AG04449 (cell line): ENCODE results near the gene STUB1.

Source experiments
- CTCF ChIA-PET: fragments of 350-600 bp; formaldehyde crosslinking; extraction: SDS; loops from one replicate; lab custom pipeline; 2021; ENCODE audit warnings: antibody characterized with exemption; lab: Yijun Ruan, JAX
- POLR2A ChIA-PET: fragments of 400-600, 350-600 bp; formaldehyde crosslinking; extraction: SDS; loops from one replicate; lab custom pipeline; 2020; ENCODE audit warnings: antibody characterized with exemption, inconsistent platforms; lab: Yijun Ruan, JAX
- DNase-seq: peaks from one replicate; pipeline ENCODE4 v3.0.0-alpha.2; 2010; ENCODE audit warnings: low read depth, low spot score
- H3K4me3 ChIP-seq: 2 replicates; pipeline ENCODE4 v1.5.1; 2011; ENCODE audit warnings: low read depth, mild to moderate bottlenecking, control low read depth, low read length
- TF ChIP-seq, protein P1 (sequence below): IDR thresholded peaks from one replicate; pipeline ENCODE4 v1.5.1; 2011; ENCODE audit warnings: mild to moderate bottlenecking, moderate library complexity, low read length, control low read depth, inconsistent platforms; ENCODE audit not compliant: insufficient read depth; ENCODE audit errors: missing control alignments

Gene STUB1

DNA sequence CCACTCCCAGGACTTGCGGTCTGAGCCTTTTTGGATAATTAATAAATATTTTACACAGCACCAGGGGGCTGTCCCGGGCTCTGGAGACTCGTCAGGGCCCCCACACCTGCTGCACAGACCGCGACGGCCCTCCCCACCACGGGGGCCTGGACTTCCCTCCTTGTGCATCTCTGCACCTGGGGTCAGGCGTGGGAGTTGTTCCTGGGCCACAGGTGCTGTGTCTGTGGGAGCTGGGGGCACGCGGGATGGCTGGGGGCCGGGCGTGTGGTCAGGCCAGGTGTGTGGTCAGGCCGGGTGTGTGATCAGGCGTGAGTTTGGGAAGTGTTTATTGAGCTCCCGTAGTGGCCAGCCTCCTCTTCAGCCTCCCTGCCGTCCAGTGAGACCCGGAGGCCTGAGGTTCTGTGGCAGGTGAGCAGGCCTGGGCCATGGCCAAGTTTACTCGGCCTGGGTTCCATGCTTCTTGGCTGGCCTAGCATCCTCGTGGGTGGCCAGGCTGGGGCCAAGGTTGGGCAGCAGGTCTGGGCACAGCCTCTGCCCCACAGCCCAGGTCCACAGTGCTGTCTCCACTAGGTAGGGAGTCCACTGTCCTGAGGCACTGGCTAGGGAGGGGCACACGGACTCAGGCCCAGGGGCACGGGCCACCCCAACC is 1.9 kb upstream of the STUB1 start:
- ChIA-PET CTCF (interaction anchor here (1.1 to 3.2 kb wide), 5 partner anchors 10 to 99 kb away, joined by 3 to 21 read pairs (median 3); partner anchors contain the start of gene RHOT2), POLR2A (interaction anchor here (1.0 kb wide), 1 partner anchor 9 kb away, joined by 6 read pairs; no protein-coding TSS in a partner anchor)
- H3K4me3 ChIP-seq = no peak overlapping the region
- TF ChIP-seq, protein P1, sequence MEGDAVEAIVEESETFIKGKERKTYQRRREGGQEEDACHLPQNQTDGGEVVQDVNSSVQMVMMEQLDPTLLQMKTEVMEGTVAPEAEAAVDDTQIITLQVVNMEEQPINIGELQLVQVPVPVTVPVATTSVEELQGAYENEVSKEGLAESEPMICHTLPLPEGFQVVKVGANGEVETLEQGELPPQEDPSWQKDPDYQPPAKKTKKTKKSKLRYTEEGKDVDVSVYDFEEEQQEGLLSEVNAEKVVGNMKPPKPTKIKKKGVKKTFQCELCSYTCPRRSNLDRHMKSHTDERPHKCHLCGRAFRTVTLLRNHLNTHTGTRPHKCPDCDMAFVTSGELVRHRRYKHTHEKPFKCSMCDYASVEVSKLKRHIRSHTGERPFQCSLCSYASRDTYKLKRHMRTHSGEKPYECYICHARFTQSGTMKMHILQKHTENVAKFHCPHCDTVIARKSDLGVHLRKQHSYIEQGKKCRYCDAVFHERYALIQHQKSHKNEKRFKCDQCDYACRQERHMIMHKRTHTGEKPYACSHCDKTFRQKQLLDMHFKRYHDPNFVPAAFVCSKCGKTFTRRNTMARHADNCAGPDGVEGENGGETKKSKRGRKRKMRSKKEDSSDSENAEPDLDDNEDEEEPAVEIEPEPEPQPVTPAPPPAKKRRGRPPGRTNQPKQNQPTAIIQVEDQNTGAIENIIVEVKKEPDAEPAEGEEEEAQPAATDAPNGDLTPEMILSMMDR = no peak
- DNase-seq = no peak

DNA sequence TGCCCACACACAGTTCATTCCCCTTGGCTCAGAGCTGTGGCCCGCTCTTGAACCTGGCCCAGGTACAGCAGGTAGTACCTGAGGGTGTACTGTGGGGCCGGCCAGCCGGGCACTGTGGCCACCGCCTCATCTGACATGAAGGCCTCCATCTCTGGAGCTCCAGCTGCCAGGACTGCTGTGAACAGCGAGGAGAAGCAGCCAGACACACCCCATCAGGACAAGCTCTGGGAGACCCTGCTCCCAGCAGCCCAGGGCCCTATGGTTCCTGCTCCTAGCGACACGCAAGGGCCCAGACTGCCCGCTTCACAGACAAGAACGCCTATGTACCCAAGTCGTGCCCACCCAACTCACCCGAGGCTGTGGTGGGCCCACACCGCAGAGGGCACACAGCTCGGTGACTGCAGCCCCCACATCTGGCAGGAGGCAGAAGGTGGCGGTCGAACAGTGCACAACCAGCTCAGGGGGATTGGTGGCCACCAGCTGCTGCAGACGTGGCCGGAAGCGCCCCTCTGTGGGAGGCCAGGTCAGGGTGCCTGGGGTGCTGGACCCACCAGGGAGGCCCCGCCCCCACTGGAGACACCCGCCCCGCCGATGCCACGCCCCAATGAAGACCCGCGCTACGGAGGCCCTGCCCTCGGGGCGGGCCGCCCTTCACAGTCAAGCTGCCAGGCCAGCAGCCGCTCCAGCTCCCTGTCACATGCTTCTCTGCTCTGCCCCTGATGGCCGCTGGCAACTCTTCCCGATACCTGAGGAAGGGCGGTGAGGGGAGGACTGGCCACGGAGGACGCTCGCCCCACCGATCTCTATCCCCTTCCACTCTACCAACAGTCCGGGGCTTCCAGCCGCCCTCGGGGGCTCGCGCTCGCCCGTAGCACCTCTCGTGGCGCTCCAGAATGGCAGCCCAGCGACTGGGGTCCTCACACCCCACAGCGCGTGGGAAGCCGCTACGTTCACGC is 1.1 kb upstream of the STUB1 start:
- ChIA-PET POLR2A (interaction anchor here (0.7 to 1.4 kb wide), 3 partner anchors 10 to 30 kb away, joined by 3 to 6 read pairs (median 4); partner anchors contain the start of gene WDR90), CTCF (interaction anchor here (1.0 to 3.2 kb wide), 6 partner anchors 11 to 101 kb away, joined by 3 to 21 read pairs (median 3); partner anchors contain the start of gene RHOT2)
- H3K4me3 ChIP-seq = peak overlapping the region; percentile 62
- DNase-seq = no peak
- TF ChIP-seq, protein P1 = no peak

DNA sequence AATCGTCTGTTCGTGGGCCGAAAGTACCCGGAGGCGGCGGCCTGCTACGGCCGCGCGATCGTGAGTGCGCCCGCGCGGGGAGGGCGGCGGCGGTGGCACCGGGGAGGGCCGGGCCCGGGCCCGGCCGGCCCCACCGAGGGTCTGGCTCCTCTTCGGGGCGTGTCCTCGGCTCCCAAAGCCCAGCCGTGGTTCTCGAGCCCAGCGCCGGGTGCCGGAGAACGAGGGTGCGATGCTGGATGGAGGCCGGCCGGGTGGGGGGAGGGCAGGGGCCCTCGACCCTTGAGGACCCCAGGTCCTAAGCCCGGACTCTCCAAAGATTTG is 375 bp downstream of the STUB1 start:
- no peak for DNase-seq
- TF ChIP-seq, protein P1 = no peak
- ChIA-PET CTCF (interaction anchor here (0.8 to 3.2 kb wide), 2 partner anchors 11 to 13 kb away, joined by 3 to 21 read pairs; partner anchors contain the start of gene RHOT2), POLR2A (interaction anchor here (0.6 to 2.1 kb wide), 6 partner anchors 9 to 35 kb away, joined by 3 to 9 read pairs (median 3); partner anchors contain the start of genes WDR24 and WDR90)
- H3K4me3 ChIP-seq = peak overlapping the region; percentile 77

DNA sequence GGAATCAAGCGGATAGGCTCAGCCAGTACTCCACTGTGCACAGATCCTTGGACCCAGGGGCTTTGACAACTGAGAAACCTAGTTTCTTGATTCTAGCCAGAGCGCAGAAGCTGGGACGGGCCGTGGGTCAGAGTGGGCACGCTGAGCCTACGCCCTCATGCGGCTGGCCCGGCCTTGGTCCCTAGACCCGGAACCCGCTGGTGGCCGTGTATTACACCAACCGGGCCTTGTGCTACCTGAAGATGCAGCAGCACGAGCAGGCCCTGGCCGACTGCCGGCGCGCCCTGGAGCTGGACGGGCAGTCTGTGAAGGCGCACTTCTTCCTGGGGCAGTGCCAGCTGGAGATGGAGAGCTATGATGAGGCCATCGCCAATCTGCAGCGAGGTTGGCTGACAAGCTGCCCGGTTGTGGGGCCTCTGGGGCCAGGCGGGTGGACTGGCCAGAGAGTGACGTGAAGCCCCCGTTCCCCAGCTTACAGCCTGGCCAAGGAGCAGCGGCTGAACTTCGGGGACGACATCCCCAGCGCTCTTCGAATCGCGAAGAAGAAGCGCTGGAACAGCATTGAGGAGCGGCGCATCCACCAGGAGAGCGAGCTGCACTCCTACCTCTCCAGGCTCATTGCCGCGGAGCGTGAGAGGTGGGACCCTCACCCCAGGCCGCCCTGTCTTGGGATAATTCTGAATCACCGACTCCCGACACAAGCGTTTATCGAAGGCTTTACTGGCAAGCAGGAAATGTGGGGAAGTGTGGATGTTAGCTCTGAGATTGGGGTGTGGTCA is 946 bp downstream of the STUB1 start:
- POLR2A ChIA-PET = interaction anchor here (0.8 to 2.1 kb wide), 4 partner anchors 9 to 35 kb away, joined by 3 to 9 read pairs (median 3); partner anchors contain the start of genes WDR24 and WDR90
- no peak for DNase-seq
- H3K4me3 ChIP-seq = peak overlapping the region; percentile 77
- TF ChIP-seq, protein P1 = peak; percentile 29
- CTCF ChIA-PET = interaction anchor here (0.8 to 3.2 kb wide), 5 partner anchors 10 to 290 kb away, joined by 3 to 21 read pairs (median 3); partner anchors contain the start of gene RHOT2

DNA sequence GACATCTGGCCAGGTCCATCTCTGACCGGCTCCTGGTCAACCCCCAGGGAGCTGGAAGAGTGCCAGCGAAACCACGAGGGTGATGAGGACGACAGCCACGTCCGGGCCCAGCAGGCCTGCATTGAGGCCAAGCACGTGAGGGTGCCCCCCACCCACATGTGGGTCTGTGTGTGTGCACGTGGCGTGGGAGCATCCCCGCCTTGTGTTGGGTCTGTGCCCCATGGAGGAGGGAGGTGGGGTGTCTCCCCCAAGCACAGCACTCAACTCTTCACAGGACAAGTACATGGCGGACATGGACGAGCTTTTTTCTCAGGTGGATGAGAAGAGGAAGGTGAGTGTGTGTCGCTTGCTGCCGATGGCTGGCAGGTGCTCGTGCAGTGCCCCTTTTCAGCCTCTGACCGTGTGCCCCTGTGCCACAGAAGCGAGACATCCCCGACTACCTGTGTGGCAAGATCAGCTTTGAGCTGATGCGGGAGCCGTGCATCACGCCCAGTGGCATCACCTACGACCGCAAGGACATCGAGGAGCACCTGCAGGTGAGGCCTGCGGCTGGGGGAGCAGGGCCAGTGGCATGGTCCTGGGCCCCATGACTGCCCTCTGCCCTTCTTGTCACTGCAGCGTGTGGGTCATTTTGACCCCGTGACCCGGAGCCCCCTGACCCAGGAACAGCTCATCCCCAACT is 1.7 kb downstream of the STUB1 start:
- CTCF ChIA-PET = interaction anchor here (0.9 to 1.4 kb wide), 4 partner anchors 10 to 290 kb away, joined by 3 to 4 read pairs (median 3); no protein-coding TSS in a partner anchor
- DNase-seq = no peak
- TF ChIP-seq, protein P1 = no peak
- peak overlapping the region; percentile 77 for H3K4me3 ChIP-seq
- POLR2A ChIA-PET = interaction anchor here (0.8 to 2.1 kb wide), 2 partner anchors 8 to 33 kb away, joined by 3 to 9 read pairs; partner anchors contain the start of genes WDR24 and WDR90
